ENCODE results near the gene RNF14. TPM values are rescaled to one million over a fixed set of nuclear protein-coding genes. Genes with fewer than 3 reads are reported as not detected.

The RNF14 gene
- total and polyA plus RNA-seq, 2 of the 8 experiments (the other 6 are each of a cell fraction or from before 2014, with no cell fraction given), result 4.7 to 20.2 TPM

GRCh38 chr5:141966963-141967333 lies 2.0 kb upstream of the RNF14 start (continued):
- no peak for TF ChIP-seq CHD7 (IDR thresholded peaks at IDR 0.05; ENCODE audit: insufficient replicate concordance, low read length)
- TF ChIP-seq SAP30 (IDR thresholded peaks at IDR 0.05; ENCODE audit: insufficient read depth, insufficient replicate concordance, low read length), result no peak
- TF ChIP-seq MAFK (IDR thresholded peaks at IDR 0.05; ENCODE audit: low read depth, low read length), result no peak
- no peak for TF ChIP-seq CTBP2 (IDR thresholded peaks at IDR 0.05; ENCODE audit: borderline replicate concordance, insufficient read depth, insufficient read length, low read length)
- TF ChIP-seq GTF2F1 (IDR thresholded peaks at IDR 0.05; ENCODE audit: borderline replicate concordance, low read depth, low read length), result no peak
- no peak for TF ChIP-seq EGR1 (IDR thresholded peaks at IDR 0.05; ENCODE audit: borderline replicate concordance, low read depth, low read length)
- TF ChIP-seq BRCA1 (IDR thresholded peaks at IDR 0.05; ENCODE audit: low read depth, low read length), result no peak
- no peak for TF ChIP-seq RFX5 (IDR thresholded peaks at IDR 0.05; ENCODE audit: borderline replicate concordance, low read depth, low read length)

All from H1 (cell line).